H1 (cell line): ENCODE measurements around the gene CDKN2B-AS1. TPM values are rescaled to one million over a fixed set of nuclear protein-coding genes. Genes with fewer than 3 reads are reported as not detected.

Experiments
- CTCF ChIA-PET: fragments of 300-600 bp; sonication (Branson Sonifier 250); formaldehyde crosslinking; loops from one replicate; lab custom pipeline; 2021; ENCODE audit not compliant: partially characterized antibody; lab: Charles Lee
- POLR2A ChIA-PET: fragments of 300-600 bp; sonication (Branson Sonifier 250); formaldehyde crosslinking; loops from one replicate; lab custom pipeline; 2021; ENCODE audit warnings: inconsistent platforms; ENCODE audit not compliant: partially characterized antibody; lab: Charles Lee
- DNase-seq, 2 experiments: peaks; one replicate each; pipeline versions ENCODE4 v3.0.0 to v3.0.0-alpha.2; 2010 to 2022; ENCODE audit warnings: low spot score in 2 of 2, low read depth in 1 of 2, mixed read lengths in 1 of 2
- FAIRE-seq: peaks from 2 replicates; lab custom pipeline; 2011; peaks lifted over from hg19 to GRCh38; lab: Jason Lieb, UNC
- H2AFZ ChIP-seq: 2 replicates; pipeline ENCODE4 v1.8.1; 2012; ENCODE audit warnings: low read length, inconsistent platforms
- H2AK5ac ChIP-seq: 2 replicates; pipeline ENCODE4 v1.6.1; 2013; ENCODE audit warnings: low read depth, low read length
- H2BK120ac ChIP-seq: replicated peaks from 2 replicates; pipeline ENCODE3; 2013; ENCODE audit warnings: low read depth, low read length, inconsistent platforms
- H2BK12ac ChIP-seq: 2 replicates; pipeline ENCODE4 v1.6.1; 2013; ENCODE audit warnings: low read depth, low read length
- H2BK15ac ChIP-seq: 2 replicates; pipeline ENCODE4 v1.6.1; 2013; ENCODE audit warnings: low read length
- H2BK20ac ChIP-seq: 2 replicates; pipeline ENCODE4 v1.6.1; 2013; ENCODE audit warnings: low read length
- H2BK5ac ChIP-seq: 2 replicates; pipeline ENCODE4 v1.6.1; 2013; ENCODE audit warnings: low read depth, low read length
- H3K14ac ChIP-seq: 2 replicates; pipeline ENCODE4 v1.6.1; 2013; ENCODE audit warnings: inconsistent platforms; ENCODE audit not compliant: insufficient read length
- H3K18ac ChIP-seq: 2 replicates; pipeline ENCODE4 v1.6.1; 2013; ENCODE audit warnings: low read length; ENCODE audit errors: extremely low read depth
- H3K23ac ChIP-seq: 2 replicates; pipeline ENCODE4 v1.6.1; 2013; ENCODE audit warnings: inconsistent platforms; ENCODE audit not compliant: insufficient read length
- H3K23me2 ChIP-seq: 2 replicates; pipeline ENCODE4 v1.6.1; 2013; ENCODE audit warnings: low read depth, low read length
- H3K27ac ChIP-seq: 2 replicates; pipeline ENCODE4 v1.6.1; 2011; ENCODE audit warnings: low read depth, low read length, inconsistent platforms
- H3K27me3 ChIP-seq, 4 experiments: replicated peaks in 1 of 4; 1 replicate in 1 of 4; 2 replicates in 3 of 4; pipeline versions ENCODE4 v1.6.1 to v1.8.1; 2011 to 2013; ENCODE audit warnings: low read length in 3 of 4, mild to moderate bottlenecking in 3 of 4, inconsistent platforms in 2 of 4, mixed read lengths in 2 of 4, moderate library complexity in 1 of 4; ENCODE audit not compliant: control insufficient read depth in 3 of 4, insufficient read depth in 3 of 4; ENCODE audit errors: extremely low read depth in 1 of 4
- H3K36me3 ChIP-seq, 4 experiments: 2 replicates each; pipeline versions ENCODE4 v1.6.1 to v1.8.1; 2011 to 2013; ENCODE audit warnings: mild to moderate bottlenecking in 4 of 4, low read length in 3 of 4, moderate library complexity in 2 of 4, control low read depth in 1 of 4, inconsistent platforms in 1 of 4; ENCODE audit not compliant: insufficient read depth in 4 of 4, control insufficient read depth in 2 of 4
- H3K4ac ChIP-seq: replicated peaks from 2 replicates; pipeline ENCODE3; 2013; ENCODE audit warnings: low read length, low read depth, mixed read lengths, inconsistent platforms; ENCODE audit not compliant: insufficient read length
- H3K4me1 ChIP-seq, 4 experiments: replicated peaks in 1 of 4; 1 replicate in 1 of 4; 2 replicates in 3 of 4; pipeline versions ENCODE4 v1.6.1 to v1.8.1; 2011 to 2013; ENCODE audit warnings: low read length in 3 of 4, inconsistent platforms in 2 of 4, mixed read lengths in 1 of 4; ENCODE audit not compliant: insufficient read depth in 4 of 4, control insufficient read depth in 3 of 4
- H3K4me2 ChIP-seq, 2 experiments: 2 replicates each; pipeline versions ENCODE4 v1.6.1 to v1.8.1; 2011 to 2013; ENCODE audit warnings: low read depth in 2 of 2, low read length in 2 of 2, control low read depth in 1 of 2, inconsistent platforms in 1 of 2, mild to moderate bottlenecking in 1 of 2; ENCODE audit not compliant: insufficient read depth in 1 of 2
- H3K4me3 ChIP-seq, 4 experiments: fragments of 200-600, 300-600 bp in 1 of 4; sonication (generic), shearing (Covaris generic), sonication (Bioruptor Twin) in 1 of 4; 2 replicates each; pipeline versions ENCODE4 v1.5.1 to v1.8.1; 2011 to 2016; ENCODE audit warnings: low read length in 4 of 4, low read depth in 3 of 4, control low read depth in 2 of 4, inconsistent platforms in 2 of 4, mild to moderate bottlenecking in 2 of 4, mixed read lengths in 1 of 4, moderate library complexity in 1 of 4; ENCODE audit not compliant: insufficient read depth in 2 of 4; ENCODE audit errors: extremely low read depth in 1 of 4
- H3K56ac ChIP-seq: replicated peaks from 2 replicates; pipeline ENCODE3; 2013; ENCODE audit warnings: low read depth, mild to moderate bottlenecking, mixed read lengths, low read length, inconsistent platforms; ENCODE audit not compliant: insufficient read length
- H3K79me1 ChIP-seq: 2 replicates; pipeline ENCODE4 v1.6.1; 2013; ENCODE audit warnings: low read depth, low read length, control low read depth
- H3K79me2 ChIP-seq, 2 experiments: 2 replicates each; pipeline versions ENCODE4 v1.6.1 to v1.8.1; 2012 to 2013; ENCODE audit warnings: low read length in 2 of 2, mild to moderate bottlenecking in 2 of 2, inconsistent platforms in 1 of 2; ENCODE audit not compliant: insufficient read depth in 2 of 2, control insufficient read depth in 1 of 2
- H3K9ac ChIP-seq, 4 experiments: replicated peaks in 1 of 4; 1 replicate in 1 of 4; 2 replicates in 3 of 4; pipeline versions ENCODE4 v1.6.1 to v1.8.1; 2011 to 2013; ENCODE audit warnings: low read depth in 3 of 4, low read length in 3 of 4, control low read depth in 2 of 4, mild to moderate bottlenecking in 2 of 4, moderate library complexity in 2 of 4, inconsistent platforms in 1 of 4; ENCODE audit errors: extremely low read depth in 1 of 4
- H3K9me3 ChIP-seq, 2 experiments: 2 replicates each; pipeline versions ENCODE4 v1.6.1 to v1.8.1; 2012 to 2013; ENCODE audit warnings: mild to moderate bottlenecking in 2 of 2, moderate library complexity in 2 of 2, control low read depth in 1 of 2, inconsistent platforms in 1 of 2, low read depth in 1 of 2, low read length in 1 of 2, mixed read lengths in 1 of 2; ENCODE audit not compliant: insufficient read depth in 2 of 2
- H4K20me1 ChIP-seq, 2 experiments: replicated peaks in 1 of 2; 2 replicates each; pipeline versions ENCODE3 to v1.8.1; 2011 to 2013; ENCODE audit warnings: inconsistent platforms in 2 of 2, low read length in 2 of 2, mild to moderate bottlenecking in 1 of 2; ENCODE audit not compliant: insufficient read depth in 2 of 2, control insufficient read depth in 1 of 2
- H4K5ac ChIP-seq: 2 replicates; pipeline ENCODE4 v1.6.1; 2013; ENCODE audit warnings: low read length, low read depth, mixed read lengths, inconsistent platforms; ENCODE audit not compliant: insufficient read length
- H4K8ac ChIP-seq: 2 replicates; pipeline ENCODE4 v1.8.0; 2013; ENCODE audit warnings: mild to moderate bottlenecking, moderate library complexity, low read length, inconsistent platforms; ENCODE audit not compliant: insufficient read depth; ENCODE audit errors: extremely low read depth
- H4K91ac ChIP-seq: replicated peaks from 2 replicates; pipeline ENCODE3; 2013; ENCODE audit warnings: low read length, mixed read lengths, inconsistent platforms; ENCODE audit not compliant: insufficient read length
- CBX8 ChIP-seq: fragments of 300-800, 300-1000 bp; sonication (generic); IDR thresholded peaks from 2 replicates; pipeline ENCODE4 v1.7.1; 2016; ENCODE audit warnings: low read depth, low read length, borderline replicate concordance
- JUND ChIP-seq: IDR thresholded peaks from 2 replicates; pipeline ENCODE4 v1.6.1; 2011; ENCODE audit warnings: mild to moderate bottlenecking, improper control_type of control experiment, low read length
- POU5F1 ChIP-seq: IDR thresholded peaks from 2 replicates; pipeline ENCODE4 v1.6.1; 2011; ENCODE audit warnings: low read depth, mild to moderate bottlenecking, low read length, moderate library complexity
- SIX5 ChIP-seq: IDR thresholded peaks from 2 replicates; pipeline ENCODE4 v1.6.1; 2011; ENCODE audit warnings: mild to moderate bottlenecking, low read depth, low read length
- SP1 ChIP-seq: IDR thresholded peaks from 2 replicates; pipeline ENCODE4 v1.6.1; 2011; ENCODE audit warnings: low read depth, low read length
- YY1 ChIP-seq: IDR thresholded peaks from 2 replicates; pipeline ENCODE4 v1.6.1; 2011; ENCODE audit warnings: low read depth, mild to moderate bottlenecking, low read length
- polyA plus RNA-seq, 7 experiments: library from polyadenylated mRNA; depleted of rRNA in 3 of 7; stranded (reverse) in 5 of 7; unstranded in 2 of 7; fragments of >200 nt in 5 of 7; fragments of 200-250 nt in 2 of 7; gene quantifications; 1 replicate in 5 of 7; 2 replicates in 1 of 7; 4 replicates in 1 of 7; pipeline versions ENCODE4 v1.2.1 to v1.2.3, GENCODE V29; 2011 to 2013; ENCODE audit warnings: missing spikeins in 2 of 7, mixed read lengths in 2 of 7
- total RNA-seq: library from RNA; stranded (reverse); fragmentation: NEBNext Ultra II Directional; extraction: Animal tissue kit (Norgen Biotek cat#: 25700); gene quantifications from 2 replicates; pipeline ENCODE4 v1.2.1, GENCODE V29; 2021

Gene CDKN2B-AS1
- total and polyA plus RNA-seq, 2 of the 8 experiments (the other 6 are each of a cell fraction or from before 2014, with no cell fraction given), result not detected

DNA sequence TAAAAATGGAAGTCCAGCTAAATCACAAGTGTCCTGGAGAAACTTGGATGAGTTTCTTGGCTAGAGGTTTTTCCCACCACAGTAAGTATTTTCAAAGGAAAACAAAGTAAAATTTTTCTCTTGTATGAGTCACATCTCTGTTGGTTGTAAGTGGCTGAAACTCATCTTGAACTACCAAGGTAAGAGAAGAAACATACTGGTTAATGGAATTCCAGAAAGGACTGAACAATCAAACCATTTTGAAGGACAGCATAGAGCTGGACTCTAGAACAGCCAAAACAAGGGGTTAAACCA, 117.3 kb downstream of the CDKN2B-AS1 start:
- Histone ChIP-seq H3K18ac (no peak overlapping the region), H2BK15ac (no peak overlapping the region), H3K4me3 (no peak overlapping the region), H2BK5ac (no peak overlapping the region), H2BK12ac (no peak overlapping the region), H2AK5ac (no peak overlapping the region), H2BK20ac (no peak overlapping the region), H3K27me3 (no peaks in the 10 kb centered on the region), H2AFZ (no peak overlapping the region), H4K20me1 (no peaks in the 10 kb centered on the region), H3K4ac (no peak overlapping the region), H3K4me2 (no peak overlapping the region), H3K79me2 (no peaks in the 10 kb centered on the region), H3K14ac (no peak overlapping the region), H4K91ac (no peak overlapping the region), H3K56ac (no peak overlapping the region), H2BK120ac (no peak overlapping the region), H3K9ac (no peak overlapping the region), H3K79me1 (no peaks in the 10 kb centered on the region), H4K8ac (no peak overlapping the region), H3K27ac (no peak overlapping the region), H3K36me3 (no peaks in the 10 kb centered on the region), H3K9me3 (no peaks in the 10 kb centered on the region), H3K23ac (no peak overlapping the region), H3K4me1 (no peaks in the 10 kb centered on the region), H3K23me2 (no peaks in the 10 kb centered on the region), H4K5ac (no peak overlapping the region)
- TF ChIP-seq YY1, result no peak
- TF ChIP-seq JUND, result no peak
- no peak for TF ChIP-seq POU5F1
- no peak for TF ChIP-seq CBX8
- TF ChIP-seq SIX5, result no peak
- TF ChIP-seq SP1, result no peak
- POLR2A ChIA-PET, result no interaction called here
- CTCF ChIA-PET, result interaction anchor here (3.2 kb wide), 1 partner anchor 8 kb away, joined by 15 read pairs; no protein-coding TSS in a partner anchor
- DNase-seq, result no peak
- no peak for FAIRE-seq
